ENCODE data around the gene DNAH17.

GRCh38 chr17:78478757-78479297 lies 98.4 kb downstream of the DNAH17 start:
- TF ChIP-seq POLR2A (IDR thresholded peaks at IDR 0.05; ENCODE audit: low read depth, low read length) (no peak), TAF1 (IDR thresholded peaks at IDR 0.05; ENCODE audit: borderline replicate concordance, low read depth, low read length) (no peak), POLR2AphosphoS5 (IDR thresholded peaks at IDR 0.05; ENCODE audit: low read depth, low read length) (no peak)

All from GM12892 (cell line).